Left renal cortex interstitium (tissue), 4 donors: ENCODE measurements around the gene SLC8A2. TPM values are rescaled to one million over a fixed set of nuclear protein-coding genes. Genes with fewer than 3 reads are reported as not detected.
"Not testable (repeated sequence)": the region's sequence is repeated elsewhere in the genome, so short reads cannot be mapped to it uniquely, and the experiment has no call there.

ENCODE experiments used
- DNase-seq, 4 donors: peaks; one replicate each; pipeline ENCODE4 v3.0.0-alpha.2; 2013; ENCODE audit warnings: low read depth in 4 of 4, low spot score in 2 of 4, missing footprints in 1 of 4
- polyA plus RNA-seq, 4 donors: library from polyadenylated mRNA; unstranded; fragments of 120-200 nt; gene quantifications; one replicate each; pipeline ENCODE4 v1.2.1, GENCODE V29; 2013; ENCODE audit not compliant: insufficient read length in 4 of 4

Gene SLC8A2
- polyA plus RNA-seq, 4 donors: 0.17 to 0.44 (median 0.31) TPM

DNA sequence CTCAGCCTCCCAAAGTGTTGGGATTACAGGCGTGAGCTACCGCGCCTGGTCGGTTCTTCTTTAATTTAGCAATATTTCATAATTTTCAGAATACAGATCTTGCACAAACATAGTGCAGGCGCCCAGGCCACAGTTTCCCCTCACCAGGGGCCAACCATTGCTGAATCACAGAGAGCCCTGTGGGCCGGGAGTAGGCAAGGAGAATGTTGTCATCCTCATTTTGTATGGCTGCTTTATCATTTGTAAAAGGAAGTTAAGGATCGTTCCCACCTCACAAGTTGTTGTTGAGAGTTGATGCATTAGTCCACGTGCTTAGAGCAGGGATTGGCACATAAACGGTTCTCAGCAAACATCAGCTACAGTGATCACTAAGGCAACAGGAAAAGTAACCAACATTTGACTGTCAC is 82.5 kb downstream of the SLC8A2 start:
- DNase-seq: no peak

DNA sequence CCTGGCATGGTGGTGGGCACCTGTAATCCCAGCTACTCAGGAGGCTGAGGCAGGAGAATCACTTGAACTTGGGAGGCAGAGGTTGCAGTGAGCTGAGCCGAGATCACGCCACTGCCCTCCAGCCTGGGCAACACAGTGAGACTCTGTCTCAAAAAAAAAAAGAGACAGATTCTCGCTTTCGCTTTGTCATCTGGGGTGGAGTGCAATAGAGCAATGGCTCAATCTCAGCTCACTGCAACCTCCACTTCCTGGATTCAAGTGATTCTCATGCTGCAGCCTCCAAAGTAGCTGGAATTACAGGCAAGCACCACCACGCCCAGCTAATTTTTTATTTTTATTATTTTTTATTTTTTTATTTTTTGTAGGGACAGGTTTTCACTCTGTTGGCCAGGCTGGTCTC is 83.0 kb downstream of the SLC8A2 start:
- DNase-seq: not testable (repeated sequence)

DNA sequence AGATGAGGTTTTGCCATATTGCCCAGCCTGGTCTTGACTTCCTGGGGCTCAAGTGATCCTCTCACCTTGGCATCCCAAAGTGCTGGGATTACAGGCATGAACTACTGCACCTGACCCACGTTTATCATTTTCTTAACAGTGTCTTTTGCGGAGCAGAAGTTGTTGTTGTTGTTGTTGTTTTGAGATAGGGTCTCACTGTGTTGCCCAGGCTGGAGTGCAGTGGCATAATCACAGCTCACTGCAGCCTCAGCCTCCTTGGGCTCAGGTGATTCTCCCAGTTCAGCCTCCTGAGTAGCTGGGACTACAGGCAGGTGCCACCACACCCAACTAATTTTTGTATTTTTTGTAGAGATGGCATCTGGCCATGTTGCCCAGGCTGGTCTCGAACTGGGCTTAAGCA is 84.1 kb downstream of the SLC8A2 start:
- DNase-seq: not testable (repeated sequence)

DNA sequence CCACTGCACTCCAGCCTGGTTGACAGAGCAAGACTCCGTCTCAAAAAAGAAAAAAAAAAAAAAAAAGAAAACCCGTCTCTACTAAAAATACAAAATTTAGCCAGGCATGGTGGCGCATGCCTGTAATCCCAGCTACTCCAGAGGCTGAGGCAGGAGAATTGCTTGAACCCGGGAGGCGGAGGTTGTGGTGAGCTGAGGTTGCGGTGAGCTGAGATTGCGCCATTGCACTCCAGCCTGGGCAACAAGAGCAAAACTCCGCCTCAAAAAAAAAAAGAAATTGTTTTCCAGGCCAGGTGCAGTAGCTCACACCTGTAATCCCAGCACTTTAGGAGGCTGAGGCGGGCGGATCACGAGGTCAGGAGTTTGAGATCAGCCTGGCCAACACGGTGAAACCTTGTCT is 85.1 kb downstream of the SLC8A2 start:
- DNase-seq: not testable (repeated sequence)

DNA sequence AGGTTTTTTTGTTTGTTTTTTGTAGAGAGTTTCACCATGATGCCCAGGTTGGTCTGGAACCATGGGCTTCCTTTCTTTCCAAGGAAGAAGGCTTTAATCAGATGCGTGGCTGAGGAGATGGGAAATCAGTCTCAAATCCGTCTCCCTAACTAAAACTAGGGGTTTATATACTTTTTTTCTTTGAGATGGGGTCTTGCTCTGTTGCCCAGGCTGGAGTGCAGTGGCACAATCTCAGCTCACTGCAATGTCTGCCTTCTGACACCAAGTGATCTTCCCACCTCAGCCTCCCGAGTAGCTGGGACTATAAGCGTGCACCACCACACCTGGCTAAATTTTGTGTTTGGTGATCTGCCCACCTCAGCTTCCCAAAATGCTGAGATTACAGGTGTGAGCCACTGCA is 87.2 kb downstream of the SLC8A2 start:
- not testable (repeated sequence) for DNase-seq

DNA sequence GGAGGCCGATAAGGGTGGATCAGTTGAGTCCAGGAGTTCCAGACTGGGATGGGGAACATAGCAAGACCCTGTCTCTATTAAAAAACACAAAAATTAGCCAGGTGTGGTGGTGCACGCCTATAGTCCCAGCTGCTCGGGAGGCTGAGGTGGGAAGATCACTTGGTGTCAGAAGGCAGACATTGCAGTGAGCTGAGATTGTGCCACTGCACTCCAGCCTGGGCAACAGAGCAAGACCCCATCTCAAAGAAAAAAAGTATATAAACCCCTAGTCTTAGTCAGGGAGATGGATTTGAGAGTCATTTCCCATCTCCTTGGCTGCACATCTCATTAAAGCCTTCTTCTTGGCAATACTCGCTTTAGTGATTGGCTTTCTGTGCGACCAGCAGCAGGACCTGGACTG is 87.8 kb downstream of the SLC8A2 start:
- DNase-seq: not testable (repeated sequence)

DNA sequence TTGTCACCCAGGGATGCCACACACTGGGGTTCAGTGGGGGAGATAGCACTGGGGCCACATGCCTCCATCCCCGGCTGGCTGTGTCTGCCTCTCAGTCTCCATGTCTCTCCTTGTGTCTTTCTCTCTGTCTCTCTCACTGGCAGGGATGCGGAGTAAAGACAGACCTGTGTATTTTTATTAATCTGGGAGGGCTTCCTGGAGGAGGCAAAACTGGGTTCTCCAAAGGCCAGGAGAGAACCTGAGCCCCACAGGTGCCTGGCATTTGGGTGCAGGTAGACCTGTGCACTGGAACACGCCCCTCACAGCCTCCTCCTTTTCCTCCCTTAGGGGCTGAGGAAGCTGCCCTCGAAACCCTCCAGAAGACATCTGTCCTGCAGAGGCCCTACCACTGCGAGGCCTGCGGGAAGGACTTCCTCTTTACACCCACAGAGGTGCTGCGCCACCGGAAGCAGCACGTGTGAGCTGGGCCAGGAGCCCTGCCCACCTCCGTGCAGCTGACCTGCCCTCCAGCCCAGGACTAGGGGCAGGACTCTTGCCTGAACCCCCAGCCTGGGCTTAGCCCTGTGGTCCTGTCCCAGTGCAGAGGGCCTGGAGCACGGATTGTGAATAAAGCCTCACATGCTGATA is 89.9 kb downstream of the SLC8A2 start:
- DNase-seq: no peak

DNA sequence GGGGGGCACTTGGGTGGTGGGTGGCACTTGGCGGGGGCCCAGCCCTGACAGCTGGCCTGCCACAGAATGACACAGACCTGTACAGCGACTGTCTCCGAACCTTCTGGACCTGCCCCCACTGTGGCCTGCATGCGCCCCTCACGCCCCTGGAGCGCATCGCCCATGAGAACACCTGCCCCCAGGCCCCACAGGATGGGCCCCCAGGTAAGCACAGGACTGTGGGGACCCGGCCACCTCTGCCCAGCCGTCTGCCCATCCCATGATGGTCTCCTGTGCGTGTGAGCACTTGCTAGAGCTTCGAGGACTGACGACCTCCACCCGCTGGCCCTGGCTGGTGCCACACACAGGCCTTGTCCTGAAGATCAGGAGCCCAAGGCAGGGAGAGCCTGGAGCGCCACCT is 90.6 kb downstream of the SLC8A2 start:
- DNase-seq: no peak

DNA sequence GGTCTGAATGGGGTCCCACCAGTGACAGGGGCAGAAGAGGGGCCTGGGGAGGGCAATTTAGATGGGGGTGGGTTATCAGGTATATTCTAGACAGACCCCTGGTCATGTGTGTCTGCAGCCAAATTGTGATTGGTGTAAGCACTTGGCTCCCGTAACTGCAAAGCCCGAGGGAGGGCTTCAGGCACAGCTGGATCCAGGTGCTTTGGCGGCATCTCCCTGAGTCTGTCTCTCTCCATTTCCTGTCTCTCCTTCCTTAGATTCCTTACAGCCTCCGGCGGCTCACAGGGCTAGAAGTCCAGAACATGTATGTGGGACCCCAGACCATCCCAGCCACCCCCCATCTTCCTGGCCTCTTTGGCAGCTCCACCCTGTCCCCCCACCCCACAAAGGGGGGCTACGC is 91.1 kb downstream of the SLC8A2 start:
- DNase-seq: no peak

DNA sequence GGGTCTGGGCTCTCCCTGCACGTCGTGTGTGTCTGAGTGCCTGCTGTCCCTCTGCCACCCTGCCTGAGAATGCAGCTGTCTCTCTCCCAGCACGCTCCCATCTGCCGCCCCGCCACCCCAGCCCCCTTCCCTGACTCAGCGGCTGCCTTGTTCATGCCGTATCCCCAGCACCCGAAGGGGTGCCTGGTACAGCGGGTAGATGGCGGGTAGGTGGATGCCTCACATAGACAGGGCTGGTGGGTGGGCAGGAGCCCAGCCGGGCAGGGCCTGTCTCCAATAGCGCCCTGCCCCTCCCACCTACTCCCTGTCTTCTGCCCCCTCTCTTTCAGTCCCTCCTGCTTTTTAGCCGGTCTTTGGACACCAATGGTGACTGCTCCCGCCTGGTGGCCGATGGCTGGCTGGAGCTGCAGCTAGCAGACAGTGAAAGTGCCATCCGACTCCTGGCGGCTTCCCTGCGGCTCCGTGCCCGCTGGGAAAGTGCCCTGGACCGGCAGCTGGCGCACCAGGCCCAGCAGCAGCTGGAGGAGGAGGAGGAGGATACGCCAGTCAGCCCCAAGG is 92.2 kb downstream of the SLC8A2 start:
- no peak for DNase-seq

DNA sequence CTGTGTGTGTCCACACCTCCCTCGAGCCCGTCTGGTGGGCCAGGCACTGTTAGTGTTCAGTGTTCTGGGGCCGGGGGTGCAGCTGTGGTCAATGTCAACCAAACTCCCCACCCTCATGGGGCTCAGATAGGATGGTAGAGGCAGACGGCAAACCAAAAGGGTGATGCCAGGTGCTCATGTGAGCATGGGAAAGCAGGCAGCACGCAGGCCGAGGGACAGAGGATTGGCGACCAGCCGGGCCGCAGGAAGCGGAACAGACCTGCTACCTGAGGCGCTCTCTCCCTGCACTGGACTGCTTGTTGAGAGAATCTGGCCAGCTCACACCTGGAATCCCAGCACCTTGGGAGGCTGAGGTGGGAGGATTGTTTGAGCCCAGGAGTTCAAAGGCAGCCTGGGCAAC is 93.4 kb downstream of the SLC8A2 start:
- DNase-seq: no peak

Other genes starting within 250 kb of the SLC8A2 start
- 1 to 10 TPM; 1.6 to 2.9 (median 2.6) TPM for gene BBC3, start 240.7 kb downstream of the SLC8A2 start, polyA plus RNA-seq
- 10 to 100 TPM; 19.5 to 31.8 (median 29.0) TPM for gene CCDC9, start 215.4 kb downstream of the SLC8A2 start, polyA plus RNA-seq
- 10 to 100 TPM in 2 of 4 donors, 1 to 10 TPM in 2; 6.4 to 12.9 (median 10.5) TPM for gene INAFM1, start 197.0 kb downstream of the SLC8A2 start, polyA plus RNA-seq
- gene C5AR1, start 162.0 kb downstream of the SLC8A2 start, polyA plus RNA-seq: 10 to 100 TPM in 1 of 4 donors, 1 to 10 TPM in 3; 3.8 to 11.8 (median 6.0) TPM
- under 1 TPM; 0.34 to 0.51 (median 0.45) TPM for gene C5AR2, start 139.7 kb downstream of the SLC8A2 start, polyA plus RNA-seq
- gene DHX34, start 122.6 kb downstream of the SLC8A2 start, polyA plus RNA-seq: 10 to 100 TPM in 3 of 4 donors, 1 to 10 TPM in 1; 9.6 to 21.9 (median 16.0) TPM
- gene MEIS3, start 52.4 kb downstream of the SLC8A2 start, polyA plus RNA-seq: 10 to 100 TPM; 20.1 to 32.2 (median 28.9) TPM
- 10 to 100 TPM; 10.4 to 15.8 (median 12.8) TPM for gene KPTN, start 12.3 kb upstream of the SLC8A2 start, polyA plus RNA-seq
- 100 to 1,000 TPM; 147 to 180 (median 159) TPM for gene NAPA, start 43.2 kb upstream of the SLC8A2 start, polyA plus RNA-seq
- under 1 TPM; 0.25 to 0.49 (median 0.38) TPM for gene ZNF541, start 101.3 kb upstream of the SLC8A2 start, polyA plus RNA-seq
- gene BICRA, start 137.2 kb upstream of the SLC8A2 start, polyA plus RNA-seq: 10 to 100 TPM in 3 of 4 donors, 1 to 10 TPM in 1; 8.1 to 21.3 (median 14.9) TPM
- 10 to 100 TPM; 28.4 to 44.3 (median 35.6) TPM for gene EHD2, start 241.5 kb upstream of the SLC8A2 start, polyA plus RNA-seq